Measurements from ENCODE around the gene SYK.

DNA sequence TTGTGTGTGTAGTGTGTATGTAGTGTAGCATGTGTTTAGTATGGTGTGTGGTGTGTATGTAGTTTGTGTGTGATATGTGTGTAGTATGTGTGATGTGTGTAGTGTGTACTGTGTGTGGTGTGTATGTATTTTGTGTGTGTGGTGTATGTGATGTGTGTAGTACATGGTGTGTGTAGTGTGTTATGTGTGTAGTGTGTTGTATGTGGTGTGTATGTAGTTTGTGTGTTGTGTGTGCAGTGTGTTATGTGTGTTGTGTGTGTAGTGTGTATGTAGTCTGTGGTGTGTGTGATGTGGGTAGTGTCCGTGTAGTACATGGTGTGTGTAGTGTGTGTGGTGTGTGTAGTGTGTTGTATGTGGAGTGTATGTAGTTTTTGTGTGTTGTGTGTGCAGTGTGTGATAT is 40.0 kb downstream of the SYK start:
- TF ChIP-seq, protein P1, sequence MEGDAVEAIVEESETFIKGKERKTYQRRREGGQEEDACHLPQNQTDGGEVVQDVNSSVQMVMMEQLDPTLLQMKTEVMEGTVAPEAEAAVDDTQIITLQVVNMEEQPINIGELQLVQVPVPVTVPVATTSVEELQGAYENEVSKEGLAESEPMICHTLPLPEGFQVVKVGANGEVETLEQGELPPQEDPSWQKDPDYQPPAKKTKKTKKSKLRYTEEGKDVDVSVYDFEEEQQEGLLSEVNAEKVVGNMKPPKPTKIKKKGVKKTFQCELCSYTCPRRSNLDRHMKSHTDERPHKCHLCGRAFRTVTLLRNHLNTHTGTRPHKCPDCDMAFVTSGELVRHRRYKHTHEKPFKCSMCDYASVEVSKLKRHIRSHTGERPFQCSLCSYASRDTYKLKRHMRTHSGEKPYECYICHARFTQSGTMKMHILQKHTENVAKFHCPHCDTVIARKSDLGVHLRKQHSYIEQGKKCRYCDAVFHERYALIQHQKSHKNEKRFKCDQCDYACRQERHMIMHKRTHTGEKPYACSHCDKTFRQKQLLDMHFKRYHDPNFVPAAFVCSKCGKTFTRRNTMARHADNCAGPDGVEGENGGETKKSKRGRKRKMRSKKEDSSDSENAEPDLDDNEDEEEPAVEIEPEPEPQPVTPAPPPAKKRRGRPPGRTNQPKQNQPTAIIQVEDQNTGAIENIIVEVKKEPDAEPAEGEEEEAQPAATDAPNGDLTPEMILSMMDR (IDR thresholded peaks at IDR 0.05; ENCODE audit: insufficient read depth, low read depth, low read length) = no peak
- no peak for TF ChIP-seq EZH2 (IDR thresholded peaks at IDR 0.05; ENCODE audit: insufficient read depth, low read length)
